GM12891 (cell line): Measurements from ENCODE around the gene LRRC4.

Experiments used
- POLR2A ChIP-seq: IDR thresholded peaks from 2 replicates; pipeline ENCODE4 v1.6.1; 2011; ENCODE audit warnings: low read depth, low read length, control low read depth
- POLR2AphosphoS5 ChIP-seq: IDR thresholded peaks from 2 replicates; pipeline ENCODE4 v1.6.1; 2011; ENCODE audit warnings: low read depth, low read length, control low read depth
- TAF1 ChIP-seq: IDR thresholded peaks from 2 replicates; pipeline ENCODE4 v1.6.1; 2011; ENCODE audit warnings: low read depth, low read length, control low read depth

DNA sequence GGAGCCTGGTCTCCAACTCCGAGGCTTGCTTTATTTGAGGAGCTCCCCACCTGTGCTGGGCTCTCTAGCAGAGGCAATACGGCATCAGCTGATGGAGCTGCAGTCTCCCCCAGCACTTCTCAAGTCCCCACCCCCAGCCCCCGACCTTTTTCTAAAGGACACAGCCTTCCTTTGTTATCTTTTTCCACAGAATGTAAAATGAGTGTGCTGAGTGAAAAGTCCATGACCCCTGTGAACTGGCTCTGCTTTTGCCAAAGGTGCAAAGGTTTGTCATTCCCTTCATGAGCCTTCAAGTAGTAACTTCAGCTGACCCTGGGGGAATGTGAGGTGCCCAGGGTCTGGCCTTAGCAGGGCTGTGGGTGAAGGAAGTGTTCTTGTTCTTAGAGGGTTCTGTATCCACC, 25.5 kb downstream of the LRRC4 start:
- TF ChIP-seq POLR2A = no peak
- no peak for TF ChIP-seq TAF1
- no peak for TF ChIP-seq POLR2AphosphoS5
